ENCODE data around the gene TMEM184C. TPM values are rescaled to one million over a fixed set of nuclear protein-coding genes. Genes with fewer than 3 reads are reported as not detected.

The TMEM184C gene
- total and polyA plus RNA-seq, 2 of the 8 experiments (the other 6 are each of a cell fraction or from before 2014, with no cell fraction given): 11.1 to 42.4 TPM

- peaks cover 6 to 83% (median 16%) of the 10 kb centered on the region in 4 experiments; a peak in 5 of 8 replicates for H3K36me3 ChIP-seq (ENCODE audit: control insufficient read depth in 2 of 4, insufficient read depth in 4 of 4, low read length in 3 of 4)
- peaks cover 4 to 19% (median 6%) of the 10 kb centered on the region in 4 experiments; a peak in 5 of 7 replicates for H3K4me1 ChIP-seq (replicated peaks in 1 of 4; ENCODE audit: control insufficient read depth in 3 of 4, insufficient read depth in 4 of 4, low read length in 3 of 4)
- ChIA-PET POLR2A (ENCODE audit: partially characterized antibody) (interaction anchor here (1.4 to 1.7 kb wide), 2 partner anchors 10 to 12 kb away, joined by 3 to 4 read pairs; no protein-coding TSS in a partner anchor), CTCF (ENCODE audit: partially characterized antibody) (interaction anchor here (1.3 to 1.9 kb wide), 2 partner anchors 49 to 237 kb away, joined by 5 to 8 read pairs; no protein-coding TSS in a partner anchor)
- no peak overlapping the region for H2BK120ac ChIP-seq (replicated peaks; ENCODE audit: low read depth, low read length)
- no peak overlapping the region for H3K18ac ChIP-seq (ENCODE audit: extremely low read depth, low read length)
- H2AFZ ChIP-seq (ENCODE audit: low read length): no peak overlapping the region
- H3K4me3 ChIP-seq (ENCODE audit: extremely low read depth in 1 of 4, insufficient read depth in 2 of 4, low read depth in 3 of 4, low read length in 4 of 4): no peak overlapping the region
- H3K27ac ChIP-seq (ENCODE audit: low read depth, low read length): no peak overlapping the region
- H2BK20ac ChIP-seq (ENCODE audit: low read length): no peak overlapping the region
- FAIRE-seq (no peak), DNase-seq (ENCODE audit: low read depth in 1 of 2, low spot score in 2 of 2) (no peak)
- no peak overlapping the region for H3K14ac ChIP-seq (ENCODE audit: insufficient read length)
- no peak overlapping the region for H3K4ac ChIP-seq (replicated peaks; ENCODE audit: insufficient read length, low read depth, low read length)
- no peak overlapping the region for H2BK15ac ChIP-seq (ENCODE audit: low read length)
- H3K4me2 ChIP-seq (ENCODE audit: insufficient read depth in 1 of 2, low read depth in 2 of 2, low read length in 2 of 2): no peak overlapping the region
- TF ChIP-seq SP2 (IDR thresholded peaks at IDR 0.05; ENCODE audit: low read length) (no peak), TAF7 (optimal IDR thresholded peaks at IDR 0.05; ENCODE audit: borderline replicate concordance, low read depth, low read length) (no peak)
- H3K9ac ChIP-seq (replicated peaks in 1 of 4; ENCODE audit: extremely low read depth in 1 of 4, low read depth in 3 of 4, low read length in 3 of 4): no peak overlapping the region
- no peak overlapping the region for H2BK5ac ChIP-seq (ENCODE audit: low read depth, low read length)
- no peaks in the 10 kb centered on the region for H3K9me3 ChIP-seq (ENCODE audit: insufficient read depth in 2 of 2, low read depth in 1 of 2, low read length in 1 of 2)
- no peak overlapping the region for H2AK5ac ChIP-seq (ENCODE audit: low read depth, low read length)
- H2BK12ac ChIP-seq (ENCODE audit: low read depth, low read length): no peak overlapping the region
- H3K27me3 ChIP-seq (replicated peaks in 1 of 4; ENCODE audit: control insufficient read depth in 3 of 4, extremely low read depth in 1 of 4, insufficient read depth in 3 of 4, low read length in 3 of 4): no peaks in the 10 kb centered on the region
- no peak overlapping the region for H3K23ac ChIP-seq (ENCODE audit: insufficient read length)
- no peaks in the 10 kb centered on the region for H3K23me2 ChIP-seq (ENCODE audit: low read depth, low read length)
- H4K8ac ChIP-seq (ENCODE audit: extremely low read depth, insufficient read depth, low read length): no peak overlapping the region
- H3K79me2 ChIP-seq (ENCODE audit: control insufficient read depth in 1 of 2, insufficient read depth in 2 of 2, low read length in 2 of 2): no peaks in the 10 kb centered on the region
- H4K20me1 ChIP-seq (replicated peaks in 1 of 2; ENCODE audit: control insufficient read depth in 1 of 2, insufficient read depth in 2 of 2, low read length in 2 of 2): no peaks in the 10 kb centered on the region
- H3K56ac ChIP-seq (replicated peaks; ENCODE audit: insufficient read length, low read depth, low read length): no peak overlapping the region
- H3K79me1 ChIP-seq (ENCODE audit: low read depth, low read length): no peaks in the 10 kb centered on the region
- H4K5ac ChIP-seq (ENCODE audit: insufficient read length, low read depth, low read length): no peak overlapping the region
- H4K91ac ChIP-seq (replicated peaks; ENCODE audit: insufficient read length, low read length): no peak overlapping the region
- WGBS, 2 experiments (ENCODE audit: extremely low coverage in 1 of 2, insufficient coverage in 1 of 2, insufficient read length in 1 of 2, insufficient replicate concordance in 2 of 2, low coverage in 1 of 2, low lambda C conversion rate in 2 of 2, missing lambda C conversion rate in 1 of 2): 82% methylated on average over 1 of the region's 1 CpG; no CpG with 5 or more reads in 1 of the 2 experiments
These were observed 12.9 kb downstream of the TMEM184C start for GRCh38 chr4:147629783-147630730.

Data from H1 (cell line).